Suprapubic skin (tissue), 3 donors: Measurements from ENCODE around the gene DYRK4.

Source experiments
- CTCF ChIP-seq, 2 donors: fragments of 200-600 bp in 1 of 2; fragments of 450-650 bp in 1 of 2; sonication (generic) in 1 of 2; IDR thresholded peaks; one replicate each; pipeline ENCODE4 v1.5.1; 2016 to 2019; ENCODE audit warnings: antibody characterized with exemption in 2 of 2, mild to moderate bottlenecking in 1 of 2, moderate library complexity in 1 of 2
- POLR2A ChIP-seq, 2 donors: fragments of 450-650 bp; IDR thresholded peaks; one replicate each; pipeline ENCODE4 v1.6.1; 2017; ENCODE audit warnings: antibody characterized with exemption in 2 of 2, mild to moderate bottlenecking in 2 of 2, moderate library complexity in 2 of 2

DNA sequence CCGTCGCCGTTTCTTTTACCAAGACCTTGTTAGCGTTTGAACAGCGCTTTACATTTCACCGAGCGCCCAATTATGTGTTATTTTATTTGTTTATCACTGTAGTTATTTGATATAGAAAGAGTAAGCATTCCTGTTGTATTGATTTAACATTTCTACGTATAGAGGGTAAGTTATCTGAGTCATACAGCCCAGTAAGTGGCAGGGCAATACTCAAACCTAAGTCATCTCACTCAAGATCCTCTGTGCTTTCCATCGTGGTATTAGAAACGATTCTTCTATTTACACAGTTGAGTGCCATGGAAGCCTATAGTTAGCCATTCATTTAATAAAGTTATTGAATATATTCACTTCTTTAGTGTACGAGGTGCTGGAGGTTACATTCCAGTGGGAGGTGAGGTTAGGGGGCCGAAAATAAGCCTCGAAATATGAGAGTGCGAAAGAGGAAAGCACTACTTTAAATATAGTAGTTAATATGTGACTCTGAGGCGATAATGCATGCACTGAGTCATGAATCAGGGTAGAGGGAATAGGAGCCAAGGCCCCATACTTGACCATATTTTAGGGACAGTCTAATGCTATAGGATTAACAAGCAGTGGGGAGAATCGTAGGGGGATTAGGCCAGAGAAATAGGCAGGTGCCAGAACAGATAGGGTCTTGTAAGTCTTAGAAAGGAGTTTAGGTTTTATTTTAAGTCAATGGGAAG is 22.7 kb upstream of the DYRK4 start:
- TF ChIP-seq CTCF (IDR thresholded peaks at IDR 0.05) (no peak), POLR2A (IDR thresholded peaks at IDR 0.05) (no peak)
